Measurements from ENCODE around the gene IQCH.

DNA sequence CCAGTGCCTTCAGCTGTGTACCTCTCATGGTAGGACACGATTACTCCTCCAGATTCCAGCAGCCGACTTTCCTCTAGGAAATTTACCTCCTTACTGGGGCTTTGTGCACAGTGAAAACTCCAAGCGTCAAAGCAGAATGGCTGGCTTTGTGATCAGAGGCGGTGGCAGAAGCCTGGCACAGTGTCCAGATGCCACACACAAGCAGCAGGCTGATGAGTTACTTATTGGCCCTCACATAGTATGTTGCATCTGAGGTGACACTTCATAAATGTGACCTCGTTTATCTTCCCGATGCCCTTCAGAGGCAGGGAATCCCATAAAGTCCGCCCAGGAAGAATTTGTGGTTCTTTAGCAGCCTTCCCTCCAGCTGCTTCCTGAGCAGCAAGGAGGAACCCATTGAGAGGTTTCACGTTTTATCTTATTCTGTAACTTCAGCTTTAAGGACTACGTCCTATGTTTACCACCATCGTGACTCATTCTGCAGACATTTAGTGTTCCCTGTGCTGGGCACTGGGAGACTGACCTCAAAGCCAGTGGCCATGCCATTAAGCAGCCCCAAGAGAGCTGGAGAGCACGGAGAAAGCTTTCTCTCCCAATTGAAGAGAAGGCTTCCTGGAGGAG, 159.3 kb downstream of the IQCH start:
- TF ChIP-seq, protein P1, sequence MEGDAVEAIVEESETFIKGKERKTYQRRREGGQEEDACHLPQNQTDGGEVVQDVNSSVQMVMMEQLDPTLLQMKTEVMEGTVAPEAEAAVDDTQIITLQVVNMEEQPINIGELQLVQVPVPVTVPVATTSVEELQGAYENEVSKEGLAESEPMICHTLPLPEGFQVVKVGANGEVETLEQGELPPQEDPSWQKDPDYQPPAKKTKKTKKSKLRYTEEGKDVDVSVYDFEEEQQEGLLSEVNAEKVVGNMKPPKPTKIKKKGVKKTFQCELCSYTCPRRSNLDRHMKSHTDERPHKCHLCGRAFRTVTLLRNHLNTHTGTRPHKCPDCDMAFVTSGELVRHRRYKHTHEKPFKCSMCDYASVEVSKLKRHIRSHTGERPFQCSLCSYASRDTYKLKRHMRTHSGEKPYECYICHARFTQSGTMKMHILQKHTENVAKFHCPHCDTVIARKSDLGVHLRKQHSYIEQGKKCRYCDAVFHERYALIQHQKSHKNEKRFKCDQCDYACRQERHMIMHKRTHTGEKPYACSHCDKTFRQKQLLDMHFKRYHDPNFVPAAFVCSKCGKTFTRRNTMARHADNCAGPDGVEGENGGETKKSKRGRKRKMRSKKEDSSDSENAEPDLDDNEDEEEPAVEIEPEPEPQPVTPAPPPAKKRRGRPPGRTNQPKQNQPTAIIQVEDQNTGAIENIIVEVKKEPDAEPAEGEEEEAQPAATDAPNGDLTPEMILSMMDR (IDR thresholded peaks at IDR 0.05) = no peak
- no peak for TF ChIP-seq POLR2A (IDR thresholded peaks at IDR 0.05)

All from vagina (tissue), 2 donors.